Metanephros (tissue), 1 donor: ENCODE data around the gene CT45A6. TPM values are rescaled to one million over a fixed set of nuclear protein-coding genes. Genes with fewer than 3 reads are reported as not detected.

Source experiments
- total RNA-seq: library from RNA; depleted of rRNA; stranded (reverse); fragments of >200 nt; gene quantifications from one replicate; pipeline ENCODE4 v1.2.3, GENCODE V29; 2014

CT45A6 gene, protein sequence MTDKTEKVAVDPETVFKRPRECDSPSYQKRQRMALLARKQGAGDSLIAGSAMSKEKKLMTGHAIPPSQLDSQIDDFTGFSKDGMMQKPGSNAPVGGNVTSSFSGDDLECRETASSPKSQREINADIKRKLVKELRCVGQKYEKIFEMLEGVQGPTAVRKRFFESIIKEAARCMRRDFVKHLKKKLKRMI
- total RNA-seq, result not detected

DNA sequence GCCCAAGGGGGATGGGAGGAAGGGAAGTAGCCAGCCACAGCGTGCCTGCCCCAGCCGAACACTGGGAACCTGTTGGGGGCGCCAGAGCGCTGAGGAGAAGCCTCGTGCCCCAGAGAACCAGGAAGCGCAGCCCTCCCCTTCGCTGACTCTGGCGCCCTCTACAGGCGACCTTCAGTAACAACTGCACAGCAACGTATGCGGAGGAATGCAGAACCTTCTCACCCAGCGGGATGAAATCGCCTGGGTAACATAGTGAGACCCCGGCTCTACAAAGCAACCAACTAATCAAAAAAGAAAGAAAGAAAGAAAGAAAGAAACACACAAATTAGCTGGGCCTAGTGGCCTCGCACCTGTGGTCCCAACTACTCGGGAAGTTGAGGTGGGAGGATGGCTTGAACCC, at the start of gene CT45A6:
Gene CT45A6, minus strand, starts transcription at position 101 of the 400 bp plus-strand sequence. CDS start 3,794 bp downstream, outside the sequence.

DNA sequence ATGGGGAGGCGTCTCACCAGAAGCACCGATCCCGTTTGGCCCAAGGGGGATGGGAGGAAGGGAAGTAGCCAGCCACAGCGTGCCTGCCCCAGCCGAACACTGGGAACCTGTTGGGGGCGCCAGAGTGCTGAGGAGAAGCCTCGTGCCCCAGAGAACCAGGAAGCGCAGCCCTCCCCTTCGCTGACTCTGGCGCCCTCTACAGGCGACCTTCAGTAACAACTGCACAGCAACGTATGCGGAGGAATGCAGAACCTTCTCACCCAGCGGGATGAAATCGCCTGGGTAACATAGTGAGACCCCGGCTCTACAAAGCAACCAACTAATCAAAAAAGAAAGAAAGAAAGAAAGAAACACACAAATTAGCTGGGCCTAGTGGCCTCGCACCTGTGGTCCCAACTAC, 34.6 kb upstream of the CT45A6 start, which contains the start of gene CT45A7:
Gene CT45A7, minus strand, starts transcription at position 101 of the 400 bp plus-strand sequence. CDS start 3,747 bp downstream, outside the sequence.

DNA sequence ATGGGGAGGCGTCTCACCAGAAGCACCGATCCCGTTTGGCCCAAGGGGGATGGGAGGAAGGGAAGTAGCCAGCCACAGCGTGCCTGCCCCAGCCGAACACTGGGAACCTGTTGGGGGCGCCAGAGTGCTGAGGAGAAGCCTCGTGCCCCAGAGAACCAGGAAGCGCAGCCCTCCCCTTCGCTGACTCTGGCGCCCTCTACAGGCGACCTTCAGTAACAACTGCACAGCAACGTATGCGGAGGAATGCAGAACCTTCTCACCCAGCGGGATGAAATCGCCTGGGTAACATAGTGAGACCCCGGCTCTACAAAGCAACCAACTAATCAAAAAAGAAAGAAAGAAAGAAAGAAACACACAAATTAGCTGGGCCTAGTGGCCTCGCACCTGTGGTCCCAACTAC, 17.3 kb upstream of the CT45A6 start, which contains the start of gene CT45A2:
Gene CT45A2, minus strand, starts transcription at position 101 of the 400 bp plus-strand sequence. CDS start 3,747 bp downstream, outside the sequence.

DNA sequence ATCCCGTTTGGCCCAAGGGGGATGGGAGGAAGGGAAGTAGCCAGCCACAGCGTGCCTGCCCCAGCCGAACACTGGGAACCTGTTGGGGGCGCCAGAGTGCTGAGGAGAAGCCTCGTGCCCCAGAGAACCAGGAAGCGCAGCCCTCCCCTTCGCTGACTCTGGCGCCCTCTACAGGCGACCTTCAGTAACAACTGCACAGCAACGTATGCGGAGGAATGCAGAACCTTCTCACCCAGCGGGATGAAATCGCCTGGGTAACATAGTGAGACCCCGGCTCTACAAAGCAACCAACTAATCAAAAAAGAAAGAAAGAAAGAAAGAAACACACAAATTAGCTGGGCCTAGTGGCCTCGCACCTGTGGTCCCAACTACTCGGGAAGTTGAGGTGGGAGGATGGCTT, 17.2 kb downstream of the CT45A6 start, which contains the start of gene CT45A5:
Gene CT45A5, minus strand, starts transcription at position 101 of the 400 bp plus-strand sequence. CDS start 3,774 bp downstream, outside the sequence.

DNA sequence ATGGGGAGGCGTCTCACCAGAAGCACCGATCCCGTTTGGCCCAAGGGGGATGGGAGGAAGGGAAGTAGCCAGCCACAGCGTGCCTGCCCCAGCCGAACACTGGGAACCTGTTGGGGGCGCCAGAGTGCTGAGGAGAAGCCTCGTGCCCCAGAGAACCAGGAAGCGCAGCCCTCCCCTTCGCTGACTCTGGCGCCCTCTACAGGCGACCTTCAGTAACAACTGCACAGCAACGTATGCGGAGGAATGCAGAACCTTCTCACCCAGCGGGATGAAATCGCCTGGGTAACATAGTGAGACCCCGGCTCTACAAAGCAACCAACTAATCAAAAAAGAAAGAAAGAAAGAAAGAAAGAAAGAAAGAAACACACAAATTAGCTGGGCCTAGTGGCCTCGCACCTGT, 34.5 kb downstream of the CT45A6 start, which contains the start of gene CT45A3:
Gene CT45A3, minus strand, starts transcription at position 101 of the 400 bp plus-strand sequence. CDS start 3,747 bp downstream, outside the sequence.

Other genes with a start within 250 kb of the CT45A6 start
- gene CT45A1, start 89.1 kb downstream of the CT45A6 start, total RNA-seq, result not detected
- gene CT45A3, start 34.6 kb downstream of the CT45A6 start, total RNA-seq, result 0.18 TPM
- not detected for gene CT45A5, start 17.3 kb downstream of the CT45A6 start, total RNA-seq
- gene CT45A2, start 17.2 kb upstream of the CT45A6 start, total RNA-seq, result not detected
- gene CT45A7, start 34.5 kb upstream of the CT45A6 start, total RNA-seq, result not detected
- gene CT45A8, start 51.8 kb upstream of the CT45A6 start, total RNA-seq, result not detected
- gene CT45A9, start 69.0 kb upstream of the CT45A6 start, total RNA-seq, result not detected
- gene CT45A10, start 90.7 kb upstream of the CT45A6 start, total RNA-seq, result not detected
- not detected for gene SAGE1, start 90.9 kb upstream of the CT45A6 start, total RNA-seq
- 16.7 TPM for gene MMGT1, start 171.2 kb upstream of the CT45A6 start, total RNA-seq
- 17.7 TPM for gene SLC9A6, start 182.6 kb upstream of the CT45A6 start, total RNA-seq